ENCODE measurements around the gene AKAP12. TPM values are rescaled to one million over a fixed set of nuclear protein-coding genes. Genes with fewer than 3 reads are reported as not detected.
"Not testable (repeated sequence)": the region's sequence is repeated elsewhere in the genome, so short reads cannot be mapped to it uniquely, and the experiment has no call there.

The AKAP12 gene
- total RNA-seq, 1 donor from 2014 or later = 0.69 TPM

- Mint-ChIP-seq H3K27me3 (peaks cover 1% of the 10 kb centered on the region), H3K27ac (no peak overlapping the region), H3K4me1 (no peaks in the 10 kb centered on the region), H3K36me3 (ENCODE audit: low read depth) (no peaks in the 10 kb centered on the region), H3K4me3 (no peak overlapping the region), H3K9me3 (no peaks in the 10 kb centered on the region)
- intact Hi-C loops (cut with micrococcal nuclease) = no loop called here
- DNase-seq = no peak
- CTCF ChIA-PET = interaction anchor here (2.6 kb wide), 1 partner anchor 15 kb away, joined by 7 read pairs; no protein-coding TSS in a partner anchor
- TF ChIP-seq CTCF (IDR thresholded peaks at IDR 0.05) = no peak
- POLR2A ChIA-PET = no interaction called here
- no peak for ATAC-seq (ENCODE audit: low read depth)
These were observed 69.9 kb downstream of the AKAP12 start for GRCh38 chr6:151309619-151310018.

- H3K9me3 Mint-ChIP-seq = no peaks in the 10 kb centered on the region
- CTCF ChIA-PET = interaction anchor here (2.6 to 3.5 kb wide), 2 partner anchors 14 kb away, joined by 7 to 8 read pairs; no protein-coding TSS in a partner anchor
- intact Hi-C loops (cut with micrococcal nuclease) = no loop called here
These were observed 70.5 kb downstream of the AKAP12 start for GRCh38 chr6:151310279-151310678.

GRCh38 chr6:151310852-151311767 is 71.3 kb downstream of the AKAP12 start:
- intact Hi-C loops (cut with micrococcal nuclease) = no loop called here
- peaks cover 4% of the 10 kb centered on the region for H3K9me3 Mint-ChIP-seq
- ChIA-PET POLR2A (no interaction called here), CTCF (interaction anchor here (3.5 kb wide), 1 partner anchor 13 kb away, joined by 8 read pairs; no protein-coding TSS in a partner anchor)
- H3K27ac Mint-ChIP-seq = no peak overlapping the region
- no peak for TF ChIP-seq CTCF (IDR thresholded peaks at IDR 0.05)
- no peaks in the 10 kb centered on the region for H3K36me3 Mint-ChIP-seq (ENCODE audit: low read depth)
- no peak overlapping the region for H3K4me3 Mint-ChIP-seq
- no peaks in the 10 kb centered on the region for H3K4me1 Mint-ChIP-seq
- DNase-seq (no peak), ATAC-seq (ENCODE audit: low read depth) (no peak)
- peaks cover 1% of the 10 kb centered on the region for H3K27me3 Mint-ChIP-seq

More at GRCh38 chr6:151310279-151310678, 70.5 kb downstream of the AKAP12 start:
- ATAC-seq (ENCODE audit: low read depth) (no peak), DNase-seq (no peak)
- no peak overlapping the region for H3K27ac Mint-ChIP-seq
- no peak for TF ChIP-seq CTCF (IDR thresholded peaks at IDR 0.05)
- no peaks in the 10 kb centered on the region for H3K4me1 Mint-ChIP-seq
- no peaks in the 10 kb centered on the region for H3K36me3 Mint-ChIP-seq (ENCODE audit: low read depth)
- no peak overlapping the region for H3K4me3 Mint-ChIP-seq
- POLR2A ChIA-PET = no interaction called here
- peaks cover 1% of the 10 kb centered on the region for H3K27me3 Mint-ChIP-seq

DNA sequence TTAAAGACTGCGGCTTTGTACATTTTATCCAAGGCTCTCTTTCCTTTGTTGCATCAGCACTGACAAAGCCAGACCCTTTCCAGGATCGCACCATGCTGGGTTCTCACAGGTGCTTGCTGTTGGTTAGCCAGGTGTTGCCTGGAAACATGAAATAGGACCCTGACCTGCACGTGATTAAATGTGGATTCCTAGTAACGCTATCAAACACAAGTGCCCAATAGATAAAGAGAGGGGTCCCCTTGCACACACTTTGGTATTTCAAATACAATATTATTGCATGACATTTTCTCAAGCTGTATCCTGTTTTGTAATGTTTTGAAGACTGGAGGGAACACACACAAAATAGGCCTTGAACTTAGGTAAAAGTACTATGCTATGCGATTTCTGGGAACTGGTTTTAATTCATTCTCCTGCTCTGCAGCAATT is 73.3 kb downstream of the AKAP12 start:
- H3K9me3 Mint-ChIP-seq = peaks cover 6% of the 10 kb centered on the region
- no peak for DNase-seq

DNA sequence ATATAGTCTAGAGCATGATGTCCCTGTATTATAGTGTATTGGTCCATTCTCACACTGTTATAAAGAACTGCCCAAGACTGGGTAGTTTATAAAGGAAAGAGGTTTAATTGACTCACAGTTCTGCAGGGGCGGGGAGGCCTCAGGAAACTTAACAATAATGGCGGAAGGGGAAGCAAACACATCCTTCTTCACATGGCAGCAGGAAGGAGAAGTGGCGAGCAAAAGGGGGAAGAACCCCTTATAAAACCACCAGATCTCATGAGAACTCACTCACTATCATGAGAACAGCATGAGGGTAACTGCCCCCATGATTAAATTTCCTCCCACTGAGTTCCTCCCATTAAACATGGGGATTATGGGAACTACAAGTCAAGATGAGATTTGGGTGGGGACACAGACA is 75.9 kb downstream of the AKAP12 start:
- CTCF ChIA-PET; intact Hi-C loops (cut with micrococcal nuclease); POLR2A ChIA-PET; ATAC-seq (ENCODE audit: low read depth); DNase-seq; H3K4me1 Mint-ChIP-seq; H3K4me3 Mint-ChIP-seq; H3K36me3 Mint-ChIP-seq (ENCODE audit: low read depth); H3K9me3 Mint-ChIP-seq; H3K27me3 Mint-ChIP-seq; H3K27ac Mint-ChIP-seq: not testable (repeated sequence)

More for the DNA sequence above, 73.3 kb downstream of the AKAP12 start:
- ChIA-PET CTCF (interaction anchor here (3.5 kb wide), 1 partner anchor 11 kb away, joined by 8 read pairs; no protein-coding TSS in a partner anchor), POLR2A (no interaction called here)
- no peak for ATAC-seq (ENCODE audit: low read depth)
- H3K36me3 Mint-ChIP-seq (ENCODE audit: low read depth) = no peaks in the 10 kb centered on the region
- intact Hi-C loops (cut with micrococcal nuclease) = no loop called here
- H3K27ac Mint-ChIP-seq = no peak overlapping the region
- H3K27me3 Mint-ChIP-seq = peaks cover 1% of the 10 kb centered on the region
- no peaks in the 10 kb centered on the region for H3K4me1 Mint-ChIP-seq
- TF ChIP-seq CTCF (IDR thresholded peaks at IDR 0.05) = no peak
- H3K4me3 Mint-ChIP-seq = no peak overlapping the region

Data from activated B cell treated with CpG ODN at 0.5 μM for 24 hours (primary cell).